Neural cell (in vitro differentiated cells): ENCODE results near the gene HDLBP.

Experiments used
- EP300 ChIP-seq: fragments of 450-650 bp; conservative IDR thresholded peaks from 2 replicates; pipeline ENCODE4 v1.6.1; 2014; ENCODE audit warnings: antibody characterized with exemption, mild to moderate bottlenecking, moderate library complexity; ENCODE audit not compliant: poor library complexity, severe bottlenecking
- EZH2 ChIP-seq: fragments of 200-600, 300-800 bp; shearing (Covaris generic), sonication (generic); IDR thresholded peaks from 2 replicates; pipeline ENCODE4 v1.6.1; 2014; ENCODE audit warnings: antibody characterized with exemption, low read length, borderline replicate concordance, mild to moderate bottlenecking; ENCODE audit not compliant: insufficient read depth, poor library complexity, severe bottlenecking
- MXI1 ChIP-seq: fragments of 450-650 bp; conservative IDR thresholded peaks from 2 replicates; pipeline ENCODE4 v1.6.1; 2014; ENCODE audit warnings: antibody characterized with exemption, mild to moderate bottlenecking; ENCODE audit not compliant: poor library complexity, severe bottlenecking
- POLR2AphosphoS5 ChIP-seq: IDR thresholded peaks from 2 replicates; pipeline ENCODE4 v1.6.1; 2012
- RAD21 ChIP-seq: fragments of 450-650 bp; conservative IDR thresholded peaks from 2 replicates; pipeline ENCODE4 v1.6.1; 2014; ENCODE audit warnings: antibody characterized with exemption, mild to moderate bottlenecking, moderate library complexity
- REST ChIP-seq: IDR thresholded peaks from 2 replicates; pipeline ENCODE4 v1.6.1; 2012; ENCODE audit warnings: borderline replicate concordance
- SMC3 ChIP-seq: fragments of 450-650 bp; conservative IDR thresholded peaks from 2 replicates; pipeline ENCODE4 v1.6.1; 2014; ENCODE audit warnings: antibody characterized with exemption, mild to moderate bottlenecking, moderate library complexity; ENCODE audit not compliant: poor library complexity
- TAF1 ChIP-seq: IDR thresholded peaks from 2 replicates; pipeline ENCODE4 v1.6.1; 2012; ENCODE audit warnings: low read depth
- TF ChIP-seq, protein P1 (sequence below): fragments of 450-650 bp; IDR thresholded peaks from 2 replicates; pipeline ENCODE4 v1.5.1; 2014; ENCODE audit warnings: antibody characterized with exemption, mild to moderate bottlenecking, moderate library complexity; ENCODE audit not compliant: poor library complexity, severe bottlenecking

GRCh38 chr2:241177526-241178334 is 137.7 kb downstream of the HDLBP start:
- TF ChIP-seq POLR2AphosphoS5 (no peak), RAD21 (no peak), REST (no peak), TAF1 (no peak), EZH2 (no peak), EP300 (no peak), MXI1 (no peak), SMC3 (no peak)
- TF ChIP-seq, protein P1, sequence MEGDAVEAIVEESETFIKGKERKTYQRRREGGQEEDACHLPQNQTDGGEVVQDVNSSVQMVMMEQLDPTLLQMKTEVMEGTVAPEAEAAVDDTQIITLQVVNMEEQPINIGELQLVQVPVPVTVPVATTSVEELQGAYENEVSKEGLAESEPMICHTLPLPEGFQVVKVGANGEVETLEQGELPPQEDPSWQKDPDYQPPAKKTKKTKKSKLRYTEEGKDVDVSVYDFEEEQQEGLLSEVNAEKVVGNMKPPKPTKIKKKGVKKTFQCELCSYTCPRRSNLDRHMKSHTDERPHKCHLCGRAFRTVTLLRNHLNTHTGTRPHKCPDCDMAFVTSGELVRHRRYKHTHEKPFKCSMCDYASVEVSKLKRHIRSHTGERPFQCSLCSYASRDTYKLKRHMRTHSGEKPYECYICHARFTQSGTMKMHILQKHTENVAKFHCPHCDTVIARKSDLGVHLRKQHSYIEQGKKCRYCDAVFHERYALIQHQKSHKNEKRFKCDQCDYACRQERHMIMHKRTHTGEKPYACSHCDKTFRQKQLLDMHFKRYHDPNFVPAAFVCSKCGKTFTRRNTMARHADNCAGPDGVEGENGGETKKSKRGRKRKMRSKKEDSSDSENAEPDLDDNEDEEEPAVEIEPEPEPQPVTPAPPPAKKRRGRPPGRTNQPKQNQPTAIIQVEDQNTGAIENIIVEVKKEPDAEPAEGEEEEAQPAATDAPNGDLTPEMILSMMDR = no peak
